GM19328 (cell line): ENCODE results near the gene MLLT3.
"Not testable (repeated sequence)": the region's sequence is repeated elsewhere in the genome, so short reads cannot be mapped to it uniquely, and the experiment has no call there.

Experiments
- ATAC-seq: cut with Tn5 transposase; IDR thresholded peaks from one replicate; pipeline ENCODE4 v1.9.1; 2021; ENCODE audit warnings: mild to moderate bottlenecking, moderate library complexity; ENCODE audit not compliant: unreplicated experiment

The MLLT3 gene

GRCh38 chr9:20622330-20623020, at the start of gene MLLT3:
MLLT3 (minus strand) TSS chr9:20622499.
- ATAC-seq = peak; percentile 76

- ATAC-seq = no peak
These were observed 49.3 kb upstream of the MLLT3 start for GRCh38 chr9:20671635-20672034.

GRCh38 chr9:20670395-20670794, 48.1 kb upstream of the MLLT3 start:
- no peak for ATAC-seq

- ATAC-seq = no peak
These were observed 42.2 kb upstream of the MLLT3 start for GRCh38 chr9:20664501-20664900.

- ATAC-seq = no peak
These were observed 40.8 kb upstream of the MLLT3 start for GRCh38 chr9:20663133-20663532.

- ATAC-seq = no peak
These were observed 39.9 kb upstream of the MLLT3 start for GRCh38 chr9:20662156-20662555.

- no peak for ATAC-seq
These were observed 37.2 kb upstream of the MLLT3 start for GRCh38 chr9:20659474-20659967.

GRCh38 chr9:20658677-20659473, 36.6 kb upstream of the MLLT3 start:
- ATAC-seq = no peak

- ATAC-seq = not testable (repeated sequence)
These were observed 36.0 kb upstream of the MLLT3 start for GRCh38 chr9:20658246-20658667.

GRCh38 chr9:20651939-20652338, 29.6 kb upstream of the MLLT3 start:
- ATAC-seq = no peak

GRCh38 chr9:20650750-20651299, 28.5 kb upstream of the MLLT3 start:
- no peak for ATAC-seq

GRCh38 chr9:20650313-20650712, 28.0 kb upstream of the MLLT3 start:
- no peak for ATAC-seq

- ATAC-seq = no peak
These were observed 27.1 kb upstream of the MLLT3 start for GRCh38 chr9:20649381-20649780.

- no peak for ATAC-seq
These were observed 24.4 kb upstream of the MLLT3 start for GRCh38 chr9:20646656-20647055.

- no peak for ATAC-seq
These were observed 21.4 kb upstream of the MLLT3 start for GRCh38 chr9:20643660-20644059.

- ATAC-seq = no peak
These were observed 19.7 kb upstream of the MLLT3 start for GRCh38 chr9:20642045-20642444.

GRCh38 chr9:20640331-20641187, 18.3 kb upstream of the MLLT3 start:
- peak; percentile 86 for ATAC-seq

GRCh38 chr9:20636888-20637440, 14.7 kb upstream of the MLLT3 start:
- ATAC-seq = no peak

- no peak for ATAC-seq
These were observed 12.6 kb upstream of the MLLT3 start for GRCh38 chr9:20634895-20635294.

- ATAC-seq = no peak
These were observed 10.4 kb upstream of the MLLT3 start for GRCh38 chr9:20632705-20633104.
